ENCODE results near the gene TBC1D1.

GRCh38 chr4:38080061-38080974 is 189.4 kb downstream of the TBC1D1 start:
- TF ChIP-seq ZFP3 (CRISPR knock-in tag; IDR thresholded peaks at IDR 0.05) (no peak), GLIS3 (CRISPR knock-in tag; IDR thresholded peaks at IDR 0.05) (no peak), SNAI2 (CRISPR knock-in tag; IDR thresholded peaks at IDR 0.05) (no peak), ZNF8 (CRISPR knock-in tag; IDR thresholded peaks at IDR 0.05) (no peak), ZC3H10 (CRISPR knock-in tag; IDR thresholded peaks at IDR 0.05) (no peak), OSR1 (CRISPR knock-in tag; IDR thresholded peaks at IDR 0.05) (no peak), TCF4 (CRISPR knock-in tag; IDR thresholded peaks at IDR 0.05; ENCODE audit: borderline replicate concordance) (no peak), ESRRG (CRISPR knock-in tag; IDR thresholded peaks at IDR 0.05) (no peak)
